Left lung (tissue), 10 donors: ENCODE measurements around the gene NUB1. TPM values are rescaled to one million over a fixed set of nuclear protein-coding genes. Genes with fewer than 3 reads are reported as not detected.
A peak's percentile ranks its signal among the peaks of the same experiment; 100 is the strongest.

ENCODE experiments used
- ATAC-seq: fragments of 200-7000 bp; cut with Tn5 transposase; one replicate; pipeline ENCODE4 v1.9.1; 2020; ENCODE audit warnings: moderate library complexity
- DNase-seq, 4 donors: peaks; one replicate each; pipeline ENCODE4 v3.0.0-alpha.2; 2013 to 2020
- H3K27ac ChIP-seq, 2 donors: fragments of 200-600 bp; sonication (generic) in 1 of 2; one replicate each; pipeline versions ENCODE4 v1.5.0 to v1.8.0; 2020 to 2021
- H3K27me3 ChIP-seq, 2 donors: fragments of 200-600 bp; sonication (generic) in 1 of 2; one replicate each; pipeline versions ENCODE4 v1.5.0 to v1.8.0; 2020 to 2021
- H3K36me3 ChIP-seq, 2 donors: fragments of 200-600 bp; sonication (generic) in 1 of 2; one replicate each; pipeline versions ENCODE4 v1.5.0 to v1.8.0; 2020 to 2021
- H3K4me1 ChIP-seq, 2 donors: fragments of 200-600 bp; one replicate each; pipeline ENCODE4 v1.8.0; 2021
- H3K4me3 ChIP-seq, 2 donors: fragments of 200-600 bp; sonication (generic) in 1 of 2; one replicate each; pipeline versions ENCODE4 v1.5.0 to v1.8.0; 2020 to 2021; ENCODE audit warnings: mild to moderate bottlenecking in 1 of 2
- H3K9me3 ChIP-seq, 2 donors: fragments of 200-600 bp; sonication (generic) in 1 of 2; one replicate each; pipeline versions ENCODE4 v1.5.0 to v1.8.0; 2020 to 2021
- CTCF ChIP-seq, 2 donors: fragments of 200-600 bp; sonication (generic) in 1 of 2; IDR thresholded peaks; one replicate each; pipeline versions ENCODE4 v1.5.0 to v1.8.0; 2021; ENCODE audit warnings: antibody characterized with exemption in 2 of 2
- intact Hi-C, 2 donors: fragments of 100-400 bp; cut with DNase I; formaldehyde crosslinking; loops; one replicate each; pipeline versions ENCODE4 v1.11.2 to v1.14.2; 2022
- polyA plus RNA-seq, 6 donors: library from polyadenylated mRNA; unstranded; fragments of 120-200 nt; gene quantifications; one replicate each; pipeline ENCODE4 v1.2.1, GENCODE V29; 2013; ENCODE audit not compliant: insufficient read length in 6 of 6
- total RNA-seq, 2 donors: library from RNA; stranded (reverse); fragmentation: NEBNext Ultra II Directional; extraction: Animal tissue kit (Norgen Biotek cat#: 25700); gene quantifications; one replicate each; pipeline ENCODE4 v1.2.1, GENCODE V29; 2021
- donor health status: DM: no; HTN: yes; CAD: no.
- donor health status: DM: no; HTN: no; CAD: no.

NUB1 gene
- total and polyA plus RNA-seq, 8 donors = 40.9 to 81.8 (median 72.0) TPM

- intact Hi-C loops = loop anchor here in 1 of 2 donors (10.0 kb wide), 1 partner anchor 64 kb away; the partner anchor contains the start of gene SMARCD3
- TF ChIP-seq CTCF (IDR thresholded peaks at IDR 0.05) = no peak
- Histone ChIP-seq H3K4me1 (peaks cover under 1 to 2% of the 10 kb centered on the region in 2 donors), H3K27ac (no peak overlapping the region), H3K36me3 (no peaks in the 10 kb centered on the region), H3K9me3 (peaks cover 0 to 7% of the 10 kb centered on the region in 2 donors), H3K27me3 (peaks cover 0 to 22% of the 10 kb centered on the region in 2 donors), H3K4me3 (no peak overlapping the region)
- DNase-seq = no peak
- ATAC-seq = no peak
Measured at GRCh38 chr7:151308791-151309190, 32.8 kb upstream of the NUB1 start.

GRCh38 chr7:151309311-151309710 is 32.3 kb upstream of the NUB1 start:
- no peak overlapping the region for H3K4me3 ChIP-seq
- DNase-seq (peak in 1 of 4 donors; percentile 32), ATAC-seq (no peak)
- no peak overlapping the region for H3K27ac ChIP-seq
- H3K9me3 ChIP-seq = peaks cover 0 to 7% of the 10 kb centered on the region in 2 donors
- intact Hi-C loops = loop anchor here in 1 of 2 donors (10.0 kb wide), 1 partner anchor 65 kb away; the partner anchor contains the start of gene SMARCD3
- no peaks in the 10 kb centered on the region for H3K36me3 ChIP-seq
- peaks cover 0 to 16% of the 10 kb centered on the region in 2 donors for H3K27me3 ChIP-seq
- no peaks in the 10 kb centered on the region for H3K4me1 ChIP-seq
- TF ChIP-seq CTCF (IDR thresholded peaks at IDR 0.05) = no peak

GRCh38 chr7:151310578-151310977 is 31.0 kb upstream of the NUB1 start:
- no peak for DNase-seq

GRCh38 chr7:151311294-151311864 is 30.2 kb upstream of the NUB1 start:
- Histone ChIP-seq H3K9me3 (peaks cover 0 to 7% of the 10 kb centered on the region in 2 donors), H3K4me1 (peaks cover 4 to 6% of the 10 kb centered on the region in 2 donors), H3K27ac (no peak overlapping the region), H3K36me3 (no peaks in the 10 kb centered on the region), H3K27me3 (no peaks in the 10 kb centered on the region), H3K4me3 (no peak overlapping the region)
- DNase-seq = no peak
- intact Hi-C loops = loop anchor here in 1 of 2 donors (5.0 kb wide), 1 partner anchor 41 kb away; no protein-coding TSS in a partner anchor
- peak in 1 of 2 donors; percentile 17 for TF ChIP-seq CTCF (IDR thresholded peaks at IDR 0.05)
- ATAC-seq = no peak

More at GRCh38 chr7:151310578-151310977, 31.0 kb upstream of the NUB1 start:
- H3K36me3 ChIP-seq = no peaks in the 10 kb centered on the region
- peaks cover 0 to 4% of the 10 kb centered on the region in 2 donors for H3K27me3 ChIP-seq
- peaks cover 0 to 7% of the 10 kb centered on the region in 2 donors for H3K9me3 ChIP-seq
- TF ChIP-seq CTCF (IDR thresholded peaks at IDR 0.05) = no peak
- H3K4me3 ChIP-seq = no peak overlapping the region
- peaks cover 4 to 6% of the 10 kb centered on the region in 2 donors for H3K4me1 ChIP-seq
- intact Hi-C loops = loop anchor here in 1 of 2 donors (5.0 kb wide), 1 partner anchor 42 kb away; no protein-coding TSS in a partner anchor
- peak; percentile 19 for ATAC-seq
- H3K27ac ChIP-seq = no peak overlapping the region

- no peak for TF ChIP-seq CTCF (IDR thresholded peaks at IDR 0.05)
- DNase-seq (no peak), ATAC-seq (no peak)
- Histone ChIP-seq H3K27ac (no peak overlapping the region), H3K4me3 (no peak overlapping the region), H3K36me3 (no peaks in the 10 kb centered on the region), H3K9me3 (peaks cover 0 to 7% of the 10 kb centered on the region in 2 donors), H3K27me3 (no peaks in the 10 kb centered on the region), H3K4me1 (peaks cover 4 to 6% of the 10 kb centered on the region in 2 donors)
- intact Hi-C loops = loop anchor here in 1 of 2 donors (5.0 kb wide), 1 partner anchor 40 kb away; no protein-coding TSS in a partner anchor
Measured at GRCh38 chr7:151312356-151312755, 29.3 kb upstream of the NUB1 start.
